NCI-H524 treated with DMSO at 0.1 percent for 48 hours (cell line): Measurements from ENCODE around the gene CASP2.

Source experiments
- DNase-seq: peaks from one replicate; lab custom pipeline; 2025; lab: John Stamatoyannopoulos, UW

The CASP2 gene

GRCh38 chr7:143287935-143288826 lies at the start of gene CASP2:
Gene CASP2, plus strand, starts transcription at chr7:143288351. Its CDS starts 105 bp downstream, at chr7:143288456.
- peak; percentile 56 for DNase-seq

- no peak for DNase-seq
Measured at GRCh38 chr7:143239813-143240212, 48.3 kb upstream of the CASP2 start.

GRCh38 chr7:143240291-143241168 lies 47.6 kb upstream of the CASP2 start:
- DNase-seq: peak; percentile 55

- DNase-seq: no peak
Measured at GRCh38 chr7:143242306-143242705, 45.8 kb upstream of the CASP2 start.

GRCh38 chr7:143243111-143243510 lies 45.0 kb upstream of the CASP2 start:
- no peak for DNase-seq

GRCh38 chr7:143243614-143244013 lies 44.5 kb upstream of the CASP2 start:
- no peak for DNase-seq

- no peak for DNase-seq
Measured at GRCh38 chr7:143244321-143244720, 43.8 kb upstream of the CASP2 start.

- no peak for DNase-seq
Measured at GRCh38 chr7:143245123-143245522, 43.0 kb upstream of the CASP2 start.

- DNase-seq: no peak
Measured at GRCh38 chr7:143247372-143247771, 40.8 kb upstream of the CASP2 start.

GRCh38 chr7:143248761-143249354 lies 39.3 kb upstream of the CASP2 start:
- DNase-seq: no peak

- no peak for DNase-seq
Measured at GRCh38 chr7:143250199-143250598, 38.0 kb upstream of the CASP2 start.

- no peak for DNase-seq
Measured at GRCh38 chr7:143250822-143251221, 37.3 kb upstream of the CASP2 start.

GRCh38 chr7:143252006-143252405 lies 36.1 kb upstream of the CASP2 start:
- no peak for DNase-seq

- no peak for DNase-seq
Measured at GRCh38 chr7:143255564-143255963, 32.6 kb upstream of the CASP2 start.

GRCh38 chr7:143256325-143256724 lies 31.8 kb upstream of the CASP2 start:
- no peak for DNase-seq

GRCh38 chr7:143256932-143257331 lies 31.2 kb upstream of the CASP2 start:
- DNase-seq: no peak

- DNase-seq: no peak
Measured at GRCh38 chr7:143257501-143257900, 30.6 kb upstream of the CASP2 start.

- no peak for DNase-seq
Measured at GRCh38 chr7:143258831-143259230, 29.3 kb upstream of the CASP2 start.

GRCh38 chr7:143259765-143260164 lies 28.4 kb upstream of the CASP2 start:
- no peak for DNase-seq

- DNase-seq: no peak
Measured at GRCh38 chr7:143261901-143262300, 26.2 kb upstream of the CASP2 start.

GRCh38 chr7:143263266-143264195 lies 24.6 kb upstream of the CASP2 start, which contains the start of gene GSTK1:
Gene GSTK1, plus strand, starts transcription at chr7:143263441. Its CDS starts 73 bp downstream, at chr7:143263514.
- DNase-seq: no peak
